ENCODE results near the gene ZBP1. TPM values are rescaled to one million over a fixed set of nuclear protein-coding genes. Genes with fewer than 3 reads are reported as not detected.
A peak's percentile ranks its signal among the peaks of the same experiment; 100 is the strongest.

Gene ZBP1
- total RNA-seq, 1 experiment from 2014 or later = not detected

DNA sequence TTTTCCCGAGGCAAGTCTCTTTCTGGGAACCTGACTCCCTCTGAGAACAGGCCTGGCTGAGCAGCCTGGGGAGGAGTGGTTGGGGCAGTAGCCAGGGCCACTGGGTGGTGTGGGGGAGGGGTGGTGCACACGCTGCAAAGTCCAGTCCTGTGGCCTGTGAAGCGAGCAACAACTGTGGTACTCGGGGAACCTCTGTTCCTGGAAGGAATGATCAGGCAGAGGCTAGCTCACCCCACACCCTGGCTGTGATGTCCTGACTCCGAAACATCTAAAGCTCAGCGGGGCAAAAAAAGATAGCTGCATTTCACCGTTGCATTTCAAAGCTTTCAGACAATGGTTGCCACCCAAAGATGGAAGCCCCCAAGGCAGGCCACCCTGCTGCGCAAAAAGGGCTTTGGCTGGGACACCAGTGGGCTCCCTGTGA, 33.8 kb downstream of the ZBP1 start:
- no peak for DNase-seq (ENCODE audit: low spot score)

DNA sequence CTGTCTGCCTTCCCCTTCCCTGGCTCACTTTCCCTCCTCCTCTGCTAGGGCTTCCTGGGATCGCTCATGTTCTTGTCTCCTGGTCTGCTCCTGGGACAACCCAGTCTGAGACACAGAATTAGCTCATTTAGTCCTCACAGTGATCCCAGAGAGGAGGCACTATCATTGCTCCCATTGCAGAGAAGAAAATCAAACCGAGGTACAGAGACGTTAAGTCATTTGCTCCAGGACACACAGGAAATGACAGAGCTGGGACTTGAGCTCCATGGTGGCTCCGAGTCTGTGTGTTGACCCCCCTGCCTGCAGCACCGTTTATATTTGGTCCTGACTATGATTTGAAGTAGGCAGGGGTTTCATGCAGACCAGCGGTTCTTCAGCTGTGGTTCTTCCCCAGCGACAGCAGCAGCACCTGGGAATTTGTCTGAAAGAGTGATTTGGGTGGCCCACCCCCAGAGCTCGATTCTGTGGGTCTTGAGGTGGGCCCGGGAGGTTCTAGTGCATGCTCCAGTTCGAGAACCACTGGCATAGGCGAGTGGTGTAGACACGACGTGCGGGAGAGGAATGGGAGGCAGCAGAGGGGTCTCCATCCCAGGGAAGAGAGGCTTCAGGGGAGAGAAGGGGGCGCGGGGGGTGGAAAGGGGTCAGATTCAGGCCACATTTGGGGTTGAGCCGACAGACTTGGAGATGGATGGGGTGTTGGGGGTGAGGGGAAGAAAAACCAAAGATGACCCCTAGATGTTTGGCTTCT, 34.6 kb downstream of the ZBP1 start:
- no peak for DNase-seq (ENCODE audit: low spot score)

DNA sequence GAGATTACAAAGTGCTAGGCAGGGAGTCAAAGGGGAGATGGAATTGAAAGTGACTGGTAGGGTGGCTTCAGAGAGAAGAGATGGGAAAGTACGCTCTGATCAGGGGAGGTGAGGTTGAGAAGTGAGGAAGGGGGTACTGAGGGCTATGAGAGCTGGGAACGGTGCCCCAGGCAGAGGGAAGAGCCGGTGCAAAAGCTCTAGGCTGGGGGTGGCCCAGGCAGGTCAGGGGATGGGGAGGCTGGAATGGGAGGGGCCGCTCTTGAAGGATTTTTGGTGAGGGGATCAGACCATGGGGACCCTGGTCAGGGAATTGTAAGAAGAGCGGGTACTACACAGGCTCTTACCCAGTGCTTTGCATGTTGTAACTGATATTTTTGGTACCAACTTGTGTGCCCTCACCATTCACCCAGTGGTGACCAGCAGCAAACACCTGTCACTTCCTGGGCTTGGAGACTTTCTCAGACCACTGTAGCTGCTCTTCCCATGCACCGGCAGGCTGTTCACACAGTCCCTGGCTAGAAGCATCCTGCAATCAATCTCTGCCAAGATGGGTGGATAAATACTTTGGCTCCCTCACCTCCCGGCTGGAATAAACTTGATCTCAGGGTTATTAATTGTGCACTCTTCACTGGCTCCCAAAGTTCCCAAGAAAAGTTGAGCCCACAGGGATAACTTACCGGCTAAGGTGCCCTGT, 35.3 kb downstream of the ZBP1 start:
- DNase-seq (ENCODE audit: low spot score) = no peak

DNA sequence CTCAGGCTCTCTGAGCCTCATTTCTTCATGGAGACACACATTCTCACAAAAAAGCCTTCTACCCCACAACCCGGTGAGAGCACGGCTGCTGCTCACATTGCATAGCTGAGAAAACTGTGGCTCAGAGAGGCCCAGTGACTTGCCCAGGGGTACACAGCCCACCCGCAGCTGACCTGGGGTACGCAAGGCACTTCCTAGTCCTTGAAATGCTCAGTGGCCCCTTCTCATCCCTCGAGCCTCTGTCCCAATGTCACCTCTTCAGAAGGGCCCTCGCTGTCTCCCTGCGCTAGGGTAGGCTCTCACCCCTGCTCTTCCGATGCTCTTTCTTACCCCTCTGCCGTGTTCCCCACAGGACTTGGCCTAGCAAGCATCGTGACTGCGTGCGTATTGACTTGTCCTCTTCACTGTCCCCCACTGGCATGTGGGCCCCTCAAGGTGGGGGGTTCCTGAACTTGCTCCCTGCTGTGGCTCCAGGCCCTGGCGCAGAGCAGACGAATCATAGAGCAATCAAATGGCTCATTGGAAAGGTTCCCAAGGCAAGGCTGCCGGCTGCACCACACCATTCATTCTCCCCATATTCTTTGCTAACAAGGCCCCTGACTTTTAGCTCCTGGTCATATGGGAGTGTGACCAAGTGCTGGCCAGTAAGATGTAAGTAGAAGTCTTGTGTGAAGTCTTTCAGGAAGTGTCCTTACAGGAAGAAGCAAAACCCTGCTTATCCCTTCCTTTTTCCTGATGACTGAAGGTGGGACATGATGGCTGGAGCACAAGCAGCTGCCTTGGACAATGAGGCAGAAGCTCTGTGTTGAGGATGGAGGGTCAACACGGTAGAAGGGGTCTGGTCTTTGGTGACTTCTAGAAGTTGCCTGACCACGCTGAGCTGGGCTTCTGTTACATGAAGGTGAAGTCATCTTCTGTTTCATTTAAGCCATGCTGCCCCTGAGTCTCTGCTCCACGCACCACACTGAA, 36.7 kb downstream of the ZBP1 start:
- DNase-seq (ENCODE audit: low spot score) = no peak

DNA sequence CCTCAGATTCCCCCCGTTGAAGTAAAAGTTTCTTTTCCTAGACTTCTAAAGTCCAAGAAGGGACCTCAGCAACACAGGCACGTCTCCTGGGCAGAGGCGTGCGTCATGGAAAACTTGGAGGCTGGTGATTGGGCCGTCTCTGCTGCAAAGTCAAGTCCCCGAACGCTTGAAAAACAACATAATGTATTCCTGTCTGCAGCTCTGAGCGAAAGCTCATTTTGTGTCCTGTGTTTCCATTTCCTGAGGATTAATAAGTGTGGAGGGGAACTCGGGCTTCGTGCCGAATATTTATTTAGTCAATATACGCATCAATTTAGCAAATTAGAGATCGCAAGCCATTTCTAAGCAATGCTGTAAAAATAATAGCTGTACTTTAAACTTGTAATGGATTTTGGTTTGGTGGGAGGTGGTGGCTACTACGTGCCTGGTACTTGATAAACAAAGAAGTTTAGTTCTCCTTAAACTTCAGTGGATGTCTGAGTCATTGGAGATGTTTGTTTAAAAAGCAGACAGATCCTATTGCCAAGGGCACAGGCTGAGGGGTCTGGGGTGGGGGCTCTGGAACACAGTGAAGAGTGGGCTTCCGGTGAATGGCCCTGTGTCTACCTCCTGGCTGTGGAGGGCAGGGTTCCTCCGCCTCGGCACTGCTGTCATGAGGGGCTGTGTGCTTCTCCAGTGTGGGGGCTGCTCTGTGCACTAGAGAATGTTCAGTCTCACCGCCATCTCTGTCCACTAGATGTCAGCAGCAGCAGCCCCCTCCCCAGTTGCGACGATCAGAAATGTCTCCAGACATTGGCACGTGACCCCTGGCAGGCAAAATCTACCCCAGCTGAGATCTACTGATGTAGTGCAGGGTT, 37.6 kb downstream of the ZBP1 start:
- peak; percentile 81 for DNase-seq (ENCODE audit: low spot score)

DNA sequence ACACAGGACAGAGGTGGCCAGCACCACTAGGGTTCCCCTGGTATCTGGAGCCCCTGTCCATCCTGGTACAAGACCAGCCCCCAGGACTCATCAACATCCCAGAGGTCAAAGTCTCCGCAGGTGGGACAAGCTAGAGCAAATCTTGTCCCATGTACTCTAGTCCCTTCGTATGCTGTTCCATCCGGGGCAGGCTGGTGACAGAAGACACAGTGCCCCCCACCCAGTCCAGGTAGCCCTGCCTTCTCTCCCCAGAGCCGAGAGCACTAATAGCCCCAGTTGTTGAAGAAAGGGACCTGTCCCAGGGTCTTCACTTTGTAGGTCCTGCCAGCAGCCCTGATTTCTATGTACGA, 38.2 kb downstream of the ZBP1 start:
- DNase-seq (ENCODE audit: low spot score) = no peak

DNA sequence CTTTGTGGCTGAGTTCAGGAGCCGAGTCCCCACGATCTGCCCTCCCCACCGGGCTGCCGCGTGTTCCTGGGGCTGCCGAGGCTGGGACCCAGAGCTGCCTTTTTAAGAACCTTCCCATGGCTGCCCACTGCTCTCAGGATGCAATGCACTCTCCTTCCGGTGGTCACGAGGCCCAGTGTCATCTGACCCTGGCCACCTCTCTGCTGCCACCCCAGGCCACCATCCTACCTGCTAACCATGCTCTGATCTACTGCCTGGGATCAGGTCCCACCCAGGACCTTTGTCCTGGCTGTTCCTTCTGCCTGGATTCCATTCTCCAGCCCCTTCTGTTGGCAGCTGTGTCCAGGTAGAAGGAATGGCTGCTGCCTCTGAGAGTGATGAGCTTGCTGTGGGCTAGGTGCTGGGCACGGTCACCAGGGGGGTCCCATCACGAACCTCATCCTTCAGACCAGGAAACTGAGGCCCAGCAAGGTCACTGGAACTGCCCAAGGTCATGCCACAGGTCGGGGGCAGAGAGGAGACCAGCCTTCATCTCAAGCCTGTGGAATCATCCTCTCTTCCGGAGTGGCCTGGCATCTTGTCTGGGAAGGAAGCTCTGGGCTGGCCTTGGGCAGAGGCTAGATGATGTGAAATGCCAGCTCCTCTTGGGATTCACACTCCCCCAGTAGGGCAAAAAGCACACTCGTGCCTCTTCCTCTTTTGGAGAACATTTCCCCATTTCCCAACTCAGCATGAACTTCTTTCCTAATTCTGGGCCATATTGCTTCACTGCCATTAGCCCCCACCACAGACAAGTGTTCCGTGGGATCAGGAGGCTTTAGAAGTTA, 38.8 kb downstream of the ZBP1 start:
- no peak for DNase-seq (ENCODE audit: low spot score)

DNA sequence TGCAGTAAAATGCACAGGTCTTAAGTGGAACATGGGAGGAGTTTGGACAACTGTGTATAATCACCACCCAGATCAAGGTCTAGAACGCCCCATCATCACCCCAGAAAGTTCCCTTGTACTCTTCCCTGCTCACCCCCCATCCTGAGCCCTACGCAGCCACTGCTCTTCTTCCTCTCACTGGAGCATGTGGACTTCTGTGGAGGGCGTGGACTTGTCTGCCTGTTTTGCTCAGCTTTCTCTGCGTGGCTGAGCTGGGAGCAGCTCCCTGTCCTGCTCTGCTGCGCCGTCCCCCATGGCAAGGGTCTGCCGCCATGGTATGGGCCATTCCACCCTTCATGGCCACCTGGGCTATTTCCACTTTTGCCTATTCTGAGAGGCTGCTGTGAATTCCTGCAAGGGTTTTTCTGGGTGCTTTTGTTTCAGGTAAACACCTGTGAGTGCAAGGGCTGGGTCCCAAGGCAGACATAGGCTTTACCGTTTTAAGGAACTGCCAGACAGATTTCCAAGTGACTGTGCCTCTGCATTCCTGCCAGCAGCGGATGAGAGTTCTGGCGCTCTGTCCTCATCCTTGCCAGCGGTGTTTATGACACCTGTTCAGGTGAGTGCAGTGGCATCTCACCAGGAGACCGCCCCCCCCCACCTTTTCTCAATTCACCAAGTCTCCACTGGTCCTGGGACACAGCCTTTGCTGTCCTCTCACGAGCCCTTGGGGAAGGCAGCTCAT, 39.6 kb downstream of the ZBP1 start:
- DNase-seq (ENCODE audit: low spot score) = no peak

DNA sequence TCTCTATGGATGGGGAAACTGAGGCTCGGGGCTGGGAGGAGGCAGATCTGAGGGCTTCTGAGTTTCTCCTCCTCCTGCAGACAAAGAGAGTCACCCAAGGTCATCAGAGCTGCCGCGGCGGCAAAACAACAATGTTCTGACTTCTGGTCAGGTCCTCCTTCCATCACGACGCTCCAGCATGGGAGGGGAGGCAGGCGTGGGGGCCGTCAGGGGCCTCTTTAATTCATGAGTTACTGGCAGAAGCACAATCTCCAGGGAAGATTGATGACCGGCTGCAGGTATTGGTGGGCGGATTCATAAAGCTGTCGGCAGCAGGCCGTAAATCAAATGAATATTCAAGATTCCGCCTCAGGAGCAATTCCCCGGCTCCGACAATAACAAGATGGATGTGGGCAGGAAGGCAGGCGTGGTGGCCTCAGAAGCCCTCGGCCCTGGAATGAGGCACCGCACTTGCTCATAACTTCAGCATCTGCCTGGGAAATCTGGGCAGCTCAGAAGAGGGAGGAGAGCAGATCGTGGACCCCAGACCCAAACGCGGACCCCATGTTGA, 40.3 kb downstream of the ZBP1 start:
- no peak for DNase-seq (ENCODE audit: low spot score)

DNA sequence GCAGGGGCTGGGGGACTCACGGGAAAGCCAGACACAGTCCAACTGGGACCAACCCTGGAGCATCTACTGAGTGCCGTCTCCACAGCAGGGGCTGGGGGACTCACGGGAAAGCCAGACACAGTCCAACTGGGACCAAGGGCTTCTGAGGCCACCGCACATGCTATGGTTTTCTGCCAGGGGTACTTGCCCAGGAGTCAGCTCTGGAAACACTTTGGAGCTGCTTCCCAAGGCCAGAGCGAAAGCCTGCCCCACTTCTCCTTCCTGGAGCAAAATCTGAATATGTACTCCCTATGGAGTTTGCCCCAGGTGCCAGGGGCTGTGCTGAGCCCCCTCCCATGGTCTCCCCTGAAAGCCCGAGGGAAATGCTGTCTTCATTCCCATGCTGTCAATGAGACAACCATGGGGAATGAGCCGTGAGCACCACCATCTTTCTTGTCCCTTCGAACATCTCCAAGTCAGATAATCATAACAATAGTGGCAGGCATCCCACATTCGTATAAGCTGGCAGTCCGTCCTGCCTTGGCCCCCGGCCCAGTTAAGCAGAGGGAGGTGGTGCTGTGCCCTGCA, 40.8 kb downstream of the ZBP1 start:
- DNase-seq (ENCODE audit: low spot score) = no peak

DNA sequence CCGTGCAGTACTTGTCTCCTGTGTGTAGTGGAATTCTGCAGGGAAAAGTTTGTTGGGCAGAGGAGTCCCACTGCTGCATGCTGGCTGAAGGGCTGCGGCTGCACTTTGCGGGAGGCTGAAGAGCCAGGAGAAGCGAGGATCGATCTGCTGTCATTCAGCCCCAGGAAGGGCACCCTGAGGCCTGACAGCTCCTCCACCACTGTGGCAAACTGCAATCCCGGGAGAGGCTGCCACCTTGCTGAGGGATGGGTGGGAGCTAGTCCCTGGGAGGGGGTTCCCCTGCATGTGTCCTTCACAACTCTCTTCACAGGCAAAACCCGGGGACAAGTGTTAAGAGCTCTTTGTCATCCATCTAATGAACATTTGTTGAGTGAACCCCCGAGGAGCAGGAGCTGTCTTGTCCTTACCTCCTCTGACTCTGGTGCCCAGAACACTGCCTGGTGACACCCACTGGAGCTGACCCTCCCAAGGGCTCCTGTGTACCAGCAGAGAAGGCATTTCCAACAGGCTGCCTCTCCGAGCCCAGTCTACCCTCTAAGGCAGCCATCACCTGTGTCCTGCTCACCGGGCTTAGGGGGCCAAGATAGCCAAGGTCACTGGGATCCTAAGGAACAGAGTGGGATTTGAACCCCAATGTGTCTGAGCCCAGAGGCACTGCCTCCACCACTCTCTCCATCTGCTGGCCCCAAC, 41.6 kb downstream of the ZBP1 start:
- DNase-seq (ENCODE audit: low spot score) = no peak

DNA sequence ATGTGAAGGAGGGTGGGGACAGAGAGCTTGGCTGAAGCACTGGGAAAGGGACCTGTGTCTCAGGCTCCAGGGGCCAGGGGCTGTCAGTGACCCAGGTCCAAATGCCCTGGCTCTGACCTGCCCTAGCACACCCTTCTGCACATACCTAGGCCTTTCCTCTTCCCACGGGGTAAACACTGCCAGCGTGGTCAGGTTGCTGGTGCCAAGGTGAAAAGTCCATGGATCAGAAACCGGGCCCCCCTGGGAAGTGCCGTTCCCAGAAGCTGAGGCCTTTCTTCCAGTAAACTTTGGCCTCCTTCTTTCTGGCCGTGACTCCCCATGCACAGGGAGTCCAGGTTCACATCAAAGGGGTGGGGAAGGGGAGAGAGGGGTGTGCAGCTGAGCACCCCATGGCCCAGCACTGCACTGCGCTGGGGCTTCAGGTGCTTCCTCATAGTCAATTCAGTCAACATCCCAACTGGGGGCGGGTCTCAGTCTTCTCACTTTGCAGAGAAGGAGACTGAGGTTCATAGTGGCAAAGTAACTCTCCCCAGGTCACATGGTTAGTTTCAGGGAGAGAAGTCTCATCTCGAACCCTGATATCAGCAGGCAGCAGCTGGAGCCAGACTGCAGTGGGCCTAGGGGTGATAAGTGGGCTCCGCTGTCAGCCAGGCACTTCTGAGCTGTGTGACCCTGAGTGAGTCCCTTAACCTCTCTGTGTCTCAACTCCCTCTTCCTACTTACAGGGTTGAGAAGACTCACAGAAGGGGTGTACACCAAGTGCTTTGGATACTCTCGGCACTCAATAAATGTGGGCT, 42.3 kb downstream of the ZBP1 start:
- no peak for DNase-seq (ENCODE audit: low spot score)

DNA sequence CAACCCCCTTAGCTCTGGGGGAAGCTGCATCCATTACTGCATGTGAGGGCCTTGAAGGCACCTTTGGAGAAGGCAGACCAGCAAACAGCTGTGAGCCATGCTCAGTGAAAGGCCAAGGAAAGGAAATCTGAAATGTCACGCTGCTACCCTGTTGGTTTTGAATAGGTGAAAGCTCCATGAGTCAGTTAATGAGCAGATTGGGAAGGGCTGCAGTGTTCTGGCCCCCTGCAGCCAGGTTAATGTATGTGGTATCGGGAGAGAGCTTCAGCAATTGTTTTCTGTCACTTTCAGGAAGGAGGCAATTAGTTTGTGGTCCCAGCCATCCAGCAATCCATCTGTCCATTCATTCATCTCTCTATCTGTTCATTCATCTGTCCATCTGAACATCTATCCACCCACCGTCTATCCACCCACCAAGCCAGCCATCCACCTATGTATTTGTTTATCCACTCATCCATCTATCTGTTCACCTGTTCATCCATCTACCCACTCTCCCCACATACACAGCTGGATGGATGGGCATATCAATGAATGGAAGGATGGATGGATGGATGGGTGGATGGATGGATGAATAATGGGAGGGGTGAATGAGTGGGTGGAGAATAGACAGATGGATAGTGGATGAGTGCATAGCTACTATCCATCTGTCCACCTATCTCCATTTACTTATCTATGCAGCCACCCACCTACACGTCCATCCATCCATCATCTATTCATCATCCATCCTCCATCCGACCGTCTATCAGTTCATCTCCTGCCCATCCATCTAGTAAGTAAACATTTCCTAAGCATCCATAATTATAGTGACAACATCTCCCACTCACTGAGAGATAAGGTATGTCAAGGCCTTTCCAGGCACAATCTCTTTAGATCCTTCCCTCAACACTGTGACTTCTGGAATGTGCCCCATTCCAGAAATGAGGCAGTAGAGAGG, 43.3 kb downstream of the ZBP1 start:
- no peak for DNase-seq (ENCODE audit: low spot score)

DNA sequence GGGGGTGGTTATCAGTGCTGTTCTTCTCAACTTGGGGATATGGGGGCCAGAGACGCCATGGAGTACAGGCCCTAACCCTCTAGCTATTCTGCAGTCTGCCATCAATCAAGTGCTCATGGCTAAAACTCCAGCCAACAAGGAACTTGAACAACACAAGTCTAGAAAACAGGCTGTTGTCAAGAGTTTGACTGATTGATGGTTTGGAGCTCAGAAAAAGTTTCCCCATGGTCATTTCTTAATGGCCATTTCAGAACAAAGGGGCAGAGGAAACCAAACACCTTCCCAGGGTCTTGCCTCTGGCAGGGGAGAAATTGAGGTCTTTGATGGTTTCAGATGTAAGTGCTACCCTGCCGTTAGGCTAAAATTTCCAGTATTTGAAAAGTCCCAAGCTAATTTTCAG, 44.2 kb downstream of the ZBP1 start:
- DNase-seq (ENCODE audit: low spot score) = no peak

DNA sequence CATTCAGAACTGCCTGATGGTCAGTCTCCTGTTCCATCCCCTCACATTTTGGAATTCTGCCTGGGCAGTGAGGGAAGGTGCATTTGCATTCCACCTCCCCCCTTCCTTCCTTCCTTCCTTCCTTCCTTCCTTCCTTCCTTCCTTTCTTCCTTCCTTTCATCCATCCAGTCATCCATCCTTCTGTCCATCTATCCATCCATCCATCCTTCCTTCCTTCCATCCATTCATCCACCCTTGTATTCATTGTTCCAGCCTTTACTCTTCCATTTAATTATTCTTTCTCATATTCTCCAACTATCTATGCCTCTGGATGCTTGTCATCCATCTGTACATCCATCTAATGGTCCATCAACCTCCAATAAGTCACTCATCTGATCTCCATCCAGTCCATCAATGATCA, 45.3 kb downstream of the ZBP1 start:
- DNase-seq (ENCODE audit: low spot score) = no peak

DNA sequence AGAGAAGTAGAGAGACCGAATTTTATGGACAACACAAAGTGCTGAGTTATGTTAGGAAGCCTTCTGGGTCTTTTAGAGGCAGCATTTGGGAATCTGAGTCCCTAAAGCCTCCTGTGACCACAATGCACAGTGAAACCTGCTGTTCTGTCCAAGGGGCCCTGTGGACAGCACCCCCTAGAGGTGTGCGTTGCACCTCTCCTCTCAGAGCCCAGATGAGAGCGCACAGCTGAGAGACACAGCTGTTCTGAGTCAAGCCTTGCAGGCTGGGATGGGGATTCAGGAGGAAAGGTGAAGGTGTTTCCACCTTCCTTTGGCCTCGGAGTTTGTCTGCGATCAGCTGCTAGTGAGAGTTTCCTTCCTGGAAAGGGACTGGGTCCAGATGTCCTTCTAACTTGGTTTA, 46.3 kb downstream of the ZBP1 start:
- no peak for DNase-seq (ENCODE audit: low spot score)

DNA sequence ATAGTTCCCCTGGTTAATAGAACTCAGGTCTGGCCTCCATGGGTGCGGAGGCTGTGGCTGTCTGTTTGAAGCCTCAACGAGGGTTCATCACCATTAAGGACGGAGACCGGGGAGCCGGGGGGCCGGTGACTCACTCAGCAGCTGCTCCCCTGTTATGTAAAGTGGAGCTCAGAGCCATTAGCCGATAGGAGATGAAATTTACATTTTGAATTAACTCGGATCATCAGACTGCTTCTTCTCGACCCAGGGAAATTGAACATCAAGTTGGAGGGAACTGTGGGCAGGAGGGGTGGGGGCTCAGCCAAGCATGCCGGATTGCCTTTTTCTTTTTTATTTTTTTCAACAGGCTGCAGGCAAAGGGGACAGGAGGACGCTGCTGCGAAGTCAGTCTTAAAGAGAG, 47.0 kb downstream of the ZBP1 start:
- DNase-seq (ENCODE audit: low spot score) = no peak
